Bronchial epithelial cell (primary cell): ENCODE data around the gene LRRTM2. TPM values are rescaled to one million over a fixed set of nuclear protein-coding genes. Genes with fewer than 3 reads are reported as not detected.

ENCODE experiments used
- DNase-seq: peaks from one replicate; pipeline ENCODE4 v3.0.0-alpha.2; 2010; ENCODE audit warnings: low read depth
- FAIRE-seq: peaks from 2 replicates; lab custom pipeline; 2011; peaks lifted over from hg19 to GRCh38; lab: Jason Lieb, UNC
- H3K27me3 ChIP-seq: 2 replicates; pipeline ENCODE4 v1.5.1; 2011; ENCODE audit warnings: low read length; ENCODE audit not compliant: control insufficient read depth, insufficient read depth
- H3K36me3 ChIP-seq: 2 replicates; pipeline ENCODE4 v1.5.1; 2011; ENCODE audit warnings: low read length; ENCODE audit not compliant: control insufficient read depth, insufficient read depth
- H3K4me3 ChIP-seq: 2 replicates; pipeline ENCODE4 v1.5.1; 2011; ENCODE audit warnings: mild to moderate bottlenecking, low read depth, low read length, control low read depth
- CTCF ChIP-seq: IDR thresholded peaks from 2 replicates; pipeline ENCODE4 v1.5.1; 2011; ENCODE audit warnings: mild to moderate bottlenecking, moderate library complexity, low read length, control low read depth, inconsistent platforms; ENCODE audit not compliant: insufficient read depth, severe bottlenecking
- total RNA-seq: library from RNA; depleted of rRNA; stranded (reverse); fragments of >200 nt; gene quantifications from 2 replicates; pipeline ENCODE4 v1.2.1, GENCODE V29; 2014

Gene LRRTM2
- total RNA-seq, 1 donor from 2014 or later: not detected

GRCh38 chr5:138895918-138896317 is 20.8 kb upstream of the LRRTM2 start:
- FAIRE-seq: no peak

GRCh38 chr5:138890644-138891043 is 15.5 kb upstream of the LRRTM2 start:
- Histone ChIP-seq H3K27me3 (no peaks in the 10 kb centered on the region), H3K4me3 (no peak overlapping the region), H3K36me3 (peaks cover 17% of the 10 kb centered on the region)
- no peak for TF ChIP-seq CTCF
- DNase-seq (no peak), FAIRE-seq (no peak)

More at GRCh38 chr5:138895918-138896317, 20.8 kb upstream of the LRRTM2 start:
- H3K36me3 ChIP-seq: peaks cover 4% of the 10 kb centered on the region
- TF ChIP-seq CTCF: no peak
- H3K27me3 ChIP-seq: no peaks in the 10 kb centered on the region
- no peak overlapping the region for H3K4me3 ChIP-seq
- DNase-seq: no peak

GRCh38 chr5:138889994-138890393 is 14.9 kb upstream of the LRRTM2 start:
- H3K4me3 ChIP-seq: no peak overlapping the region
- TF ChIP-seq CTCF: no peak
- peaks cover 17% of the 10 kb centered on the region for H3K36me3 ChIP-seq

GRCh38 chr5:138884554-138884953 is 9.4 kb upstream of the LRRTM2 start:
- Histone ChIP-seq H3K36me3 (peaks cover 10% of the 10 kb centered on the region), H3K4me3 (no peak overlapping the region), H3K27me3 (no peaks in the 10 kb centered on the region)
- no peak for FAIRE-seq
- no peak for DNase-seq
- TF ChIP-seq CTCF: no peak

More at GRCh38 chr5:138889994-138890393, 14.9 kb upstream of the LRRTM2 start:
- no peaks in the 10 kb centered on the region for H3K27me3 ChIP-seq
- FAIRE-seq (no peak), DNase-seq (no peak)

GRCh38 chr5:138884094-138884493 is 9.0 kb upstream of the LRRTM2 start:
- FAIRE-seq (no peak), DNase-seq (no peak)
- no peaks in the 10 kb centered on the region for H3K27me3 ChIP-seq
- no peak for TF ChIP-seq CTCF
- H3K4me3 ChIP-seq: no peak overlapping the region
- H3K36me3 ChIP-seq: peaks cover 9% of the 10 kb centered on the region

- TF ChIP-seq CTCF: no peak
- H3K4me3 ChIP-seq: no peak overlapping the region
- no peak for FAIRE-seq
These were observed 8.1 kb upstream of the LRRTM2 start for GRCh38 chr5:138883211-138883610.

More at GRCh38 chr5:138883211-138883610, 8.1 kb upstream of the LRRTM2 start:
- DNase-seq: no peak
- H3K36me3 ChIP-seq: peaks cover 7% of the 10 kb centered on the region
- no peaks in the 10 kb centered on the region for H3K27me3 ChIP-seq
